HG02938 (cell line): Measurements from ENCODE around the gene IARS1.

ENCODE experiments used
- ATAC-seq: cut with Tn5 transposase; IDR thresholded peaks from one replicate; pipeline ENCODE4 v1.9.1; 2021; ENCODE audit warnings: mild to moderate bottlenecking, moderate library complexity; ENCODE audit not compliant: unreplicated experiment

IARS1 gene

GRCh38 chr9:92295827-92296258, 2.3 kb upstream of the IARS1 start:
- ATAC-seq = no peak

GRCh38 chr9:92295240-92295790, 1.8 kb upstream of the IARS1 start:
- ATAC-seq = no peak

- ATAC-seq = no peak
These were observed 790 bp upstream of the IARS1 start for GRCh38 chr9:92294297-92294676.

- no peak for ATAC-seq
These were observed 482 bp downstream of the IARS1 start for GRCh38 chr9:92293075-92293354.

DNA sequence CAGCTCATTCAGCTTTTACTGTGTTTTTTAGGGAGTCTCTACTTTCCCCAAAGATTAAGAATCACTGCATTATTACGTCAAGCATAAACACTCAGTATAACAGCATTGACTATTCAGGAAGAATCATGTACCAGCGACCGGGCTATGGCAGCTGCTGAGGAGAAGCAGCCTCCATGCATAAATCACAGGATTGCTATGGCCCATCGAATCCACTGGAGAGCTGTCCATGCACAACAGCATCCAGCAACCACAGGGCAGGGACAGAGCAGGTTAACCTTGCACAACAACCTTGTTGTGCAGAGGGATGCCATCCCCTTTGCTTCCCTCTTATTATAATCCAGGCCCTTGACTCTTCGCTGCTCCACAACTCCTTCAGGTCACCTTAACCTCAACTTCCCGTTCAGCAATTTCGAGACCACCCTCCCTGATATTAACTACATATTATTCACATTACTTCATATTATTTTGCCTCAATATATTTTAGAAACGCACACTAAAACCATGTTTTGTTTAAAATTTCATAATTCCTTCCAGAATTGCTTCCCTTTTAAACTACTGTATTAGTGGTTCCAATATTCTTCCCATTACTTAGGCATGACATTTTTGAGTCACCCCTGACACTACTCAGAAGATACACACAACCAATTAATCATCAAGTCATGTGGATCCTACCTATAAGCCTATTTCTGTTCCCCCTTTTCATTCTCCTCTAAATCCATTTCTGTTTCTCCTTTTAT, 991 bp downstream of the IARS1 start:
- no peak for ATAC-seq

GRCh38 chr9:92291577-92291976, 1.9 kb downstream of the IARS1 start:
- no peak for ATAC-seq

GRCh38 chr9:92290785-92291429, 2.6 kb downstream of the IARS1 start:
- ATAC-seq = no peak

GRCh38 chr9:92289708-92290390, 3.6 kb downstream of the IARS1 start:
- no peak for ATAC-seq

DNA sequence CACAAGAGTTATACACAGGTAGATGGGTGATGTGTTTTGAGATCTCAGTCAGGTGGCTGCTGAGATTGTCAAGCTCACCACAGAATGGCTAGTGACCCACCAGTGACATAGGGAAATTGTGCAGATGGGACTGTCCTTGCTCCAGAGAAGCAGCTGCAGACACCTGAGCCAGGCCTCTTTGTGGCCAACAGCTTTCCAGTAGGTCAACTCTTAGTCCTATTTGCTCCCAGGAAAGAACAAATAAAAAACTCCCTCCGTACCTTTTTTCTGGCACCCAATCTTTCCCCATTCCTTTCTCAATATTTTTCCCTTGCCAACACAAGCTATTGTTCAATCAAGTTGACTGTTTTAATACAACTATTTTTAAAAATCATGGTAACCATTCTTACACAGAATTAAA, 14.2 kb downstream of the IARS1 start:
- no peak for ATAC-seq

DNA sequence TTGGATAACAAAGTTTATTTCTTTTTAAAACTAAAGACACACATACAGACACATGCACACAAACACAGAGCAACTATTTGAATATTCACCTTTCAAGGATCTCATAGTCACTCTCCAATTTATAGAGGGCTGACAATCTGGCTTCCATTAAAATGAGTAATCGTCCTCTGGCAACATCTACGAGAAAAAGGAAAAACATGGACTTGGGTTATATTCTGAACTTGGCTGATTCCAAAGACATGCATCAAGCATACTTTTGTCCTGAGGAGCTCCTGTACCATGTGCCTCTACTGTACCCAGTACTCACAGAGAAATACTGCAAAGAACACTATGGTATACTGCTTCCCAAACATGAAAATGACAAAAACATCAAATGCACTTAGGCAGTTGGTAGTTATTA, 15.4 kb downstream of the IARS1 start:
- no peak for ATAC-seq

DNA sequence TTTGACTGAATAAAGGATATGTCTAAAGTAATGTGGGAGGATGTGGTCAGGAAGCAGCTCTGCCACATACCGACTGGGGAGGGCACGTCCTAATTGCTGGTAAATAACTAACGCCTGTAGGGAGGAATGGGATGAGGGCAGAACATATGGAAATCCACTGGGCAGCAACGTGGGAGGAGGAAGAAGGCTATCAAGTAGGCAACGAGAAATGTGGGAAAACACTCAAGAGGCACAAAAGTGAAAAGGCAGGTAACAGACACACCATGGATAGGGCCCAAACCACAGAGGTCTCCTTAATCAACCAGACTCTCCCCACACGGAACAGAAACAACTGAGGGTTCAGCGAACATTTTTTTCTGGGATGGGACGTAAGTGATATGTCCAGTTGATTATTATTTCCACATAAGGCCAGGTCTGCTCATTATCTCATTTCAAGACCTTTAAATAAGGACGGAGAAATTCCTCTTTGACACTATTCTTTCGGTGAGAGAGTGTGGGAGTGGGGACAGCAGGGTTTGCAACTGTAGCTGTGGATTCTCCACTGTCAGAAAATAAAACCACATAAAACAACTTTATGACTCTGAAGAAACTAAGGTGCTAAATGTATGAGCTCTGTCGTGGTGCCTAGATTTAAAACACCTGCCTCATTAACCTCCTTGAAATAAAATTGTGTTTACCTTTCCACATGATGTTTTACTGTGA, 17.0 kb downstream of the IARS1 start:
- no peak for ATAC-seq

GRCh38 chr9:92275541-92275940, 18.0 kb downstream of the IARS1 start:
- ATAC-seq = no peak

DNA sequence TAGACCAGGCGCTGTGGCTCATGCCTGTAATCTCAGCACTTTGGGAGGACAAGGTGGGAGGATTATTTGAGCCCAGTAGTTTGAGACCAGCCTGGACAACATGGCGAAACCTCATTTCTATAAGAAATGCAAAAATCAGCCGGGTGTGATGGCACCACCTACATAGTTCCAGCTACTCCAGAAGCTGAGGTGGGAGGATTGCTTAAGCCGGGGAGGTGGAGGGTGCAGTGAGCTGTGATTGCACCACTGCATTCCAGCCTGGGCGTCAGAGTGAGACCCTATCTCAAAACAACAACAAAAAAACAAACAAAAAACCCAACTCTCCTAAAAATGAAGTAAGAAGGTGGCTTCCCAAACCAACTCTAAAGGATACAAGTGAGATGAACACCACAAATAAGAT, 23.0 kb downstream of the IARS1 start:
- no peak for ATAC-seq

GRCh38 chr9:92266486-92266885, 27.0 kb downstream of the IARS1 start:
- ATAC-seq = no peak

DNA sequence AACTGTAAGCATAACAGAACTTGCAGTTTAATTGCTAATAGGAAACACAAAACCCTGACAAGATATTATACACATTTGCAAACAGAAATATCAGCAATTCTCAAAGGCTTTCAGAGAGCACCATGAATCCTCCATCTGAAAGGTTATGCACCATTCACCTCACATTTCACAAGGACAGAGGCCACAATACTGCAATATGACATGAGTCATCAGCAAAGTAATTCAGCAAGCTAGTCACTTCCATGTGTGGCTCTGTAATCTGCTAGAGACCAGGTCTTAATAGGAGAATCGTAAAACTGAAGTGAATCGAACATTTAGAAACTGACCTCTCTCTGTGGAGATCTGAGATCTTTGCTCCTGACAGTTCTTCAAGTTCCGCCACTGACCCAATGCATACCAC, 28.3 kb downstream of the IARS1 start:
- no peak for ATAC-seq

DNA sequence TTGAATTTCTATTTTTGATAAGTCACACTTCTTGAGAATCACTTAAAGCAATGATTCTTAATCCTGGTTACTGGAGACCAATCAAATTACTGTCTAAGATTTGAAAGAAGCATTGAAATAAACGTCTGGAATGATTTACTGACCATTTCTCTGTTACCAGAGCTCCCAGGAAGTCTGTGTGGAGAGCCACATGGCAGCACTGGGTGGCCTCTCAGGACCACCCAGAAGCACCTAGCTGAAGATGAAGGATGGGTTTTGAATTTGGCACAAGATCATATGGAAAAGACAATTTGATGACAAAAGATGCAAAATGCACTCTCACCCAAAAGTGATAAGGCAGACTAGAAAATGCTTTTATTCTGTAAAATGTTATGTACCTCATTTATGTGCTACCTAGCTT, 30.4 kb downstream of the IARS1 start:
- no peak for ATAC-seq

GRCh38 chr9:92257327-92257726, 36.2 kb downstream of the IARS1 start:
- ATAC-seq = no peak

GRCh38 chr9:92254381-92255337, 38.8 kb downstream of the IARS1 start:
- no peak for ATAC-seq

- ATAC-seq = no peak
These were observed 39.8 kb downstream of the IARS1 start for GRCh38 chr9:92253656-92254055.

DNA sequence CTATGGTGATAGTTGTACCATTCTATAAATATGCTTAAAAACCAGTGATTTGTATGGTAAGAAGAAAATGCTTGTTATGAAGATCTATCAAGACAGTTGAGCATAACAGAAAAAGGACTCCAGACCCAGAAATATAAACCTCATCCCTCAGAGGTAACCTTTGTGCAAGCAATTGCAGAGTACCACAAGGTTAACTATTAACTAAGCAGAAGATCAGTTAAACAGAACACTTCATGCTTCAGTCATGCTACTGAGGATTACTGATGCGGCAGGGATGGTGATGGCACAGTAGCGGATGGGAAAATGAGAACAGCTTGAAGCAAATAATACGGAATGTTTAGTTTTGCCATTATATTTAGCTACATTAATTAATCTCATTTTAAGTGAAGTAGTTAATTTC, 45.5 kb downstream of the IARS1 start:
- no peak for ATAC-seq
